HCT116 (cell line): ENCODE measurements around the gene ADIPOR2. TPM values are rescaled to one million over a fixed set of nuclear protein-coding genes. Genes with fewer than 3 reads are reported as not detected.

ENCODE experiments used
- ATAC-seq: fragments of 200-7000 bp; cut with Tn5 transposase; 2 replicates; pipeline ENCODE4 v1.9.1; 2020; ENCODE audit warnings: mild to moderate bottlenecking, moderate library complexity
- BruUV-seq: library from RNA; stranded (reverse); fragments of 400-500 nt; replicated peaks from 2 replicates; lab custom pipeline; 2021; lab: Mats Ljungman, UMichigan
- CTCF ChIA-PET: fragments of 300-600 bp; sonication (Branson Sonifier 250); formaldehyde crosslinking; loops from one replicate; lab custom pipeline; 2021; ENCODE audit warnings: antibody characterized with exemption; lab: Charles Lee
- POLR2A ChIA-PET: fragments of 300-600, 350-600 bp; sonication (Branson Sonifier 250); formaldehyde crosslinking; loops from one replicate; lab custom pipeline; 2021; ENCODE audit warnings: antibody characterized with exemption; lab: Charles Lee
- RAD21 ChIA-PET, 2 experiments: fragments of 300-600 bp; sonication (Branson Sonifier 250); formaldehyde crosslinking; loops; one replicate each; lab custom pipeline; 2023; ENCODE audit warnings: low total read pairs in 2 of 2; ENCODE audit not compliant: uncharacterized antibody in 2 of 2, unreplicated experiment in 2 of 2, low non-redundant PET in 1 of 2; lab: Charles Lee
- DNase-seq: peaks from one replicate; pipeline ENCODE4 v3.0.0-alpha.2; 2010; ENCODE audit warnings: low read depth, low spot score
- H2AFZ ChIP-seq: fragments of 200-600 bp; shearing (Covaris generic), sonication (generic); 2 replicates; pipeline ENCODE4 v1.6.1; 2017; ENCODE audit warnings: low read depth, mixed run types, mixed read lengths, antibody characterized with exemption, low read length; ENCODE audit not compliant: poor library complexity, severe bottlenecking
- H3K27ac ChIP-seq: 2 replicates; pipeline ENCODE4 v1.5.1; 2012; ENCODE audit warnings: low read depth, low read length
- H3K27me3 ChIP-seq: fragments of 200-600 bp; sonication (generic); 2 replicates; pipeline ENCODE4 v1.6.1; 2016; ENCODE audit warnings: mixed run types, low read length, mixed read lengths; ENCODE audit not compliant: insufficient read depth
- H3K36me3 ChIP-seq, 2 experiments: fragments of 200-500 bp in 1 of 2; fragments of 200-600 bp in 1 of 2; sonication (Bioruptor generic) in 1 of 2; sonication (generic) in 1 of 2; 2 replicates each; pipeline versions ENCODE4 v1.5.1 to v1.6.1; 2014 to 2016; ENCODE audit warnings: low read length in 2 of 2, inconsistent platforms in 1 of 2, mixed read lengths in 1 of 2, mixed run types in 1 of 2; ENCODE audit not compliant: insufficient read depth in 2 of 2, control insufficient read depth in 1 of 2
- H3K4me1 ChIP-seq, 2 experiments: fragments of 200-600 bp in 1 of 2; sonication (generic) in 1 of 2; 2 replicates each; pipeline versions ENCODE4 v1.5.1 to v1.6.1; 2012 to 2017; ENCODE audit warnings: low read length in 2 of 2, inconsistent platforms in 1 of 2, mild to moderate bottlenecking in 1 of 2, mixed read lengths in 1 of 2, mixed run types in 1 of 2, moderate library complexity in 1 of 2; ENCODE audit not compliant: insufficient read depth in 2 of 2, control insufficient read depth in 1 of 2
- H3K4me2 ChIP-seq: fragments of 200-600 bp; sonication (generic); 2 replicates; pipeline ENCODE4 v1.6.1; 2017; ENCODE audit warnings: mixed run types, low read length, mixed read lengths
- H3K4me3 ChIP-seq, 2 experiments: fragments of 200-600 bp in 1 of 2; sonication (generic) in 1 of 2; replicated peaks in 1 of 2; 2 replicates each; pipeline ENCODE4 v1.5.1; 2011 to 2016; ENCODE audit warnings: low read length in 2 of 2, control low read depth in 1 of 2, low read depth in 1 of 2, mild to moderate bottlenecking in 1 of 2, mixed read lengths in 1 of 2, mixed run types in 1 of 2
- H3K79me2 ChIP-seq: fragments of 200-600 bp; sonication (generic); 2 replicates; pipeline ENCODE4 v1.6.1; 2017; ENCODE audit warnings: mild to moderate bottlenecking, mixed run types, low read length, moderate library complexity, mixed read lengths; ENCODE audit not compliant: insufficient read depth
- H3K9ac ChIP-seq: fragments of 200-600 bp; sonication (generic); 2 replicates; pipeline ENCODE4 v1.6.1; 2016; ENCODE audit warnings: low read length, mixed read lengths
- H3K9me2 ChIP-seq: fragments of 200-600 bp; sonication (generic), shearing (Covaris generic); 2 replicates; pipeline ENCODE4 v1.6.1; 2017; ENCODE audit warnings: mixed run types, mild to moderate bottlenecking, moderate library complexity; ENCODE audit not compliant: insufficient read depth
- H3K9me3 ChIP-seq, 2 experiments: fragments of 200-500 bp in 1 of 2; fragments of 200-600 bp in 1 of 2; sonication (Bioruptor generic) in 1 of 2; sonication (generic) in 1 of 2; 2 replicates each; pipeline ENCODE4 v1.6.1; 2014 to 2017; ENCODE audit warnings: low read length in 2 of 2, mixed read lengths in 2 of 2, inconsistent platforms in 1 of 2, low read depth in 1 of 2, mild to moderate bottlenecking in 1 of 2, mixed run types in 1 of 2, moderate library complexity in 1 of 2; ENCODE audit not compliant: control insufficient read depth in 1 of 2, insufficient read depth in 1 of 2
- H4K20me1 ChIP-seq: fragments of 200-600 bp; sonication (generic), shearing (Covaris generic); 2 replicates; pipeline ENCODE4 v1.6.1; 2017; ENCODE audit warnings: mixed run types, mild to moderate bottlenecking, moderate library complexity; ENCODE audit not compliant: insufficient read depth
- ATF3 ChIP-seq: IDR thresholded peaks from 2 replicates; pipeline ENCODE4 v1.6.1; 2012
- CBX3 ChIP-seq: IDR thresholded peaks from 2 replicates; pipeline ENCODE4 v1.6.1; 2012; ENCODE audit warnings: low read depth
- CEBPB ChIP-seq: IDR thresholded peaks from 2 replicates; pipeline ENCODE4 v1.6.1; 2012; ENCODE audit warnings: low read depth
- CTCF ChIP-seq, 3 experiments: fragments of 200-600 bp in 1 of 3; sonication (generic) in 1 of 3; IDR thresholded peaks in 2 of 3; conservative IDR thresholded peaks in 1 of 3; 2 replicates each; pipeline ENCODE4 v1.5.1; 2012 to 2017; ENCODE audit warnings: low read depth in 2 of 3, low read length in 2 of 3, antibody characterized with exemption in 1 of 3, borderline replicate concordance in 1 of 3, control low read depth in 1 of 3, mild to moderate bottlenecking in 1 of 3, mixed read lengths in 1 of 3, mixed run types in 1 of 3, moderate library complexity in 1 of 3; ENCODE audit not compliant: insufficient read depth in 1 of 3
- EGR1 ChIP-seq: IDR thresholded peaks from 2 replicates; pipeline ENCODE4 v1.6.1; 2012; ENCODE audit warnings: low read depth
- ELF1 ChIP-seq: IDR thresholded peaks from 2 replicates; pipeline ENCODE4 v1.6.1; 2012; ENCODE audit warnings: low read depth, borderline replicate concordance
- EZH2 ChIP-seq: fragments of 200-600 bp; sonication (generic); IDR thresholded peaks from 2 replicates; pipeline ENCODE4 v1.6.1; 2017; ENCODE audit warnings: antibody characterized with exemption, mixed run types
- EZH2phosphoT487 ChIP-seq: fragments of 200-600 bp; IDR thresholded peaks from 2 replicates; pipeline ENCODE4 v1.6.1; 2018; ENCODE audit warnings: antibody characterized with exemption, borderline replicate concordance
- FOSL1 ChIP-seq: IDR thresholded peaks from 2 replicates; pipeline ENCODE4 v1.6.1; 2012; ENCODE audit warnings: low read depth
- JUND ChIP-seq: IDR thresholded peaks from 2 replicates; pipeline ENCODE4 v1.6.1; 2012
- MAX ChIP-seq: IDR thresholded peaks from 2 replicates; pipeline ENCODE4 v1.6.1; 2012
- POLR2A ChIP-seq: IDR thresholded peaks from 2 replicates; pipeline ENCODE4 v1.7.0; 2011; ENCODE audit warnings: borderline replicate concordance; ENCODE audit not compliant: insufficient read depth, insufficient read length; ENCODE audit errors: extremely low read depth
- POLR2AphosphoS5 ChIP-seq: IDR thresholded peaks from 2 replicates; pipeline ENCODE4 v1.6.1; 2011; ENCODE audit warnings: mild to moderate bottlenecking, low read depth, low read length, moderate library complexity
- RAD21 ChIP-seq: IDR thresholded peaks from 2 replicates; pipeline ENCODE4 v1.6.1; 2012; ENCODE audit warnings: low read depth, mild to moderate bottlenecking
- REST ChIP-seq: IDR thresholded peaks from 2 replicates; pipeline ENCODE4 v1.6.1; 2012; ENCODE audit warnings: low read depth
- SIN3A ChIP-seq: IDR thresholded peaks from 2 replicates; pipeline ENCODE4 v1.6.1; 2012; ENCODE audit warnings: low read depth
- TCF7L2 ChIP-seq: IDR thresholded peaks from 2 replicates; pipeline ENCODE4 v1.7.0; 2011; ENCODE audit warnings: borderline replicate concordance, inconsistent platforms; ENCODE audit not compliant: insufficient read depth, insufficient read length; ENCODE audit errors: extremely low read depth
- ZBTB33 ChIP-seq: IDR thresholded peaks from 2 replicates; pipeline ENCODE4 v1.6.1; 2011; ENCODE audit warnings: mild to moderate bottlenecking, low read length, moderate library complexity; ENCODE audit not compliant: insufficient replicate concordance; ENCODE audit errors: extremely low read depth
- ZFX ChIP-seq: fragments of 450-650 bp; IDR thresholded peaks from 2 replicates; pipeline ENCODE4 v1.6.1; 2017
- ZNF274 ChIP-seq: fragments of 200-500 bp; sonication (Bioruptor generic); IDR thresholded peaks from 2 replicates; pipeline ENCODE4 v1.6.1; 2014; ENCODE audit warnings: mild to moderate bottlenecking, low read depth, low read length, inconsistent platforms
- intact Hi-C: fragments of 100-400 bp; cut with micrococcal nuclease; formaldehyde crosslinking; loops from 2 replicates; pipeline ENCODE4 v1.10.0; 2022
- total RNA-seq: library from RNA; stranded (reverse); gene quantifications from one replicate; pipeline ENCODE4 v1.2.1, GENCODE V29; 2021; ENCODE audit not compliant: unreplicated experiment

ADIPOR2 gene
- total RNA-seq, 1 experiment from 2014 or later, result 69.9 TPM

GRCh38 chr12:1803736-1804135, 112.9 kb downstream of the ADIPOR2 start:
- Histone ChIP-seq H3K27me3 (no peaks in the 10 kb centered on the region), H3K9ac (no peak overlapping the region), H3K27ac (no peak overlapping the region), H3K4me1 (peaks cover 4 to 5% of the 10 kb centered on the region in 2 experiments; a peak in 2 of 4 replicates), H3K36me3 (no peaks in the 10 kb centered on the region), H3K4me3 (no peak overlapping the region), H3K79me2 (no peaks in the 10 kb centered on the region), H3K9me2 (no peaks in the 10 kb centered on the region), H4K20me1 (no peaks in the 10 kb centered on the region), H2AFZ (no peak overlapping the region), H3K4me2 (no peak overlapping the region), H3K9me3 (no peaks in the 10 kb centered on the region)
- ChIA-PET POLR2A (no interaction called here), RAD21 (no interaction called here), CTCF (no interaction called here)
- intact Hi-C loops, result no loop called here
- no peak for DNase-seq
- ATAC-seq, result peak; percentile 2; the same call in 1 of the 2 replicates
- no peak for TF ChIP-seq CBX3
- no peak for TF ChIP-seq REST
- no peak for TF ChIP-seq ZBTB33
- no peak for TF ChIP-seq ATF3
- TF ChIP-seq RAD21, result no peak
- TF ChIP-seq MAX, result no peak
- no peak for TF ChIP-seq JUND
- TF ChIP-seq POLR2AphosphoS5, result no peak
- TF ChIP-seq ZNF274, result no peak
- no peak for TF ChIP-seq SIN3A
- no peak for TF ChIP-seq ZFX
- no peak for TF ChIP-seq CEBPB
- no peak for TF ChIP-seq FOSL1
- no peak for TF ChIP-seq EZH2
- TF ChIP-seq EZH2phosphoT487, result no peak
- TF ChIP-seq POLR2A, result no peak
- TF ChIP-seq EGR1, result no peak
- no peak for TF ChIP-seq TCF7L2
- TF ChIP-seq ELF1, result no peak
- no peak for TF ChIP-seq CTCF (IDR thresholded peaks at IDR 0.05 in 2 of 3, conservative IDR thresholded peaks at IDR 0.05 in 1 of 3; ENCODE audit: borderline replicate concordance in 1 of 3, insufficient read depth in 1 of 3, low read depth in 2 of 3, low read length in 2 of 3)
- no TSS peak for BruUV-seq
